ENCODE results near the gene SPEG. TPM values are rescaled to one million over a fixed set of nuclear protein-coding genes. Genes with fewer than 3 reads are reported as not detected.

SPEG gene
- total and polyA plus RNA-seq, 2 of the 8 experiments (the other 6 are each of a cell fraction or from before 2014, with no cell fraction given), result 19.9 to 32.0 TPM

DNA sequence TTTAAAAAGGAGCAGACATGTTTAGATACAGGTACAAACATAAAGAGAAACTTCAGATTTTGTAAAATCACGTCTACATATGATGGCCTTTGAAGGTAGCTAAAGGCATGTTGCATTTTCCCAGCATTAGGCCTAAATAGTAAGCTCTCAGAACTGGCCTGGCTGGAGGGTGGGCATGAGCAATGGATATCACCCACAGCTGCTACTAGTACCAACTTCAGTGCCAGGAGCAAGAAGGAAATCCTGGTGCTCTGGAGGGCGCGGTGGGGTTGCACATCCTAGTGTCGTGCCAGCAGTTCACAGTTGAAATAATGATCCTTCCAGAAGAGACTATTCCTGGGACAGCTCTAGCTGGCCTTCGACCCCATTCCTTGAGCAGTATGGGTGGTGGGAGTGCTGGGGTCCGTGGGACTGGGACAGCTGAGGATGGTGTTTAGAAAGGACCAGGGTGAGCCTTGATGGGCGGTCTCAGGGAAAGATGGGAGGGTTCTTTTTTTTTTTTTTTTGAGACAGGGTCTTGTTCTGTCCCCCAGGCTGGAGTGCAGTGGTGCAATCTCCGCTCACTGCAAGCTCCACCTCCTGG is 11.6 kb upstream of the SPEG start:
- H4K91ac ChIP-seq (replicated peaks; ENCODE audit: insufficient read length, low read length), result no peak overlapping the region
- H3K9ac ChIP-seq (replicated peaks in 1 of 4; ENCODE audit: extremely low read depth in 1 of 4, low read depth in 3 of 4, low read length in 3 of 4), result no peak overlapping the region
- H3K4ac ChIP-seq (replicated peaks; ENCODE audit: insufficient read length, low read depth, low read length), result no peak overlapping the region
- no peak overlapping the region for H3K23ac ChIP-seq (ENCODE audit: insufficient read length)
- no peak overlapping the region for H4K8ac ChIP-seq (ENCODE audit: extremely low read depth, insufficient read depth, low read length)
- 89% methylated on average over 7 of the region's 8 CpGs; no CpG with 5 or more reads in 1 of the 2 experiments for WGBS, 2 experiments (ENCODE audit: extremely low coverage in 1 of 2, insufficient coverage in 1 of 2, insufficient read length in 1 of 2, insufficient replicate concordance in 2 of 2, low coverage in 1 of 2, low lambda C conversion rate in 2 of 2, missing lambda C conversion rate in 1 of 2)
- no peak overlapping the region for H2BK15ac ChIP-seq (ENCODE audit: low read length)
- H3K27me3 ChIP-seq (replicated peaks in 1 of 4; ENCODE audit: control insufficient read depth in 3 of 4, extremely low read depth in 1 of 4, insufficient read depth in 3 of 4, low read length in 3 of 4), result peaks cover 14 to 35% (median 27%) of the 10 kb centered on the region in 4 experiments
- H3K4me3 ChIP-seq (ENCODE audit: extremely low read depth in 1 of 4, insufficient read depth in 2 of 4, low read depth in 3 of 4, low read length in 4 of 4), result no peak overlapping the region
- H2BK12ac ChIP-seq (ENCODE audit: low read depth, low read length), result no peak overlapping the region
- CTCF ChIA-PET (ENCODE audit: partially characterized antibody), result interaction anchor here (0.8 to 88.6 kb wide), 3 partner anchors 8 to 66 kb away, joined by 3 to 7248 read pairs (median 128); partner anchors contain the start of genes ASIC4, CHPF, GMPPA and SPEG
- TF ChIP-seq GTF2F1 (IDR thresholded peaks at IDR 0.05; ENCODE audit: borderline replicate concordance, low read depth, low read length) (no peak), GABPA (IDR thresholded peaks at IDR 0.05; ENCODE audit: borderline replicate concordance, insufficient read depth, low read length) (no peak), TAF1 (IDR thresholded peaks at IDR 0.05; ENCODE audit: low read depth, low read length) (no peak), SAP30 (IDR thresholded peaks at IDR 0.05; ENCODE audit: insufficient read depth, insufficient replicate concordance, low read length) (no peak), JUN (IDR thresholded peaks at IDR 0.05; ENCODE audit: low read depth, low read length) (no peak), PHF8 (conservative IDR thresholded peaks at IDR 0.05; ENCODE audit: low read depth, low read length) (no peak), SP4 (IDR thresholded peaks at IDR 0.05; ENCODE audit: low read length) (no peak), EGR1 (IDR thresholded peaks at IDR 0.05; ENCODE audit: borderline replicate concordance, low read depth, low read length) (no peak)
- H3K4me1 ChIP-seq (replicated peaks in 1 of 4; ENCODE audit: control insufficient read depth in 3 of 4, insufficient read depth in 4 of 4, low read length in 3 of 4), result peaks cover 0 to 10% (median 4%) of the 10 kb centered on the region in 4 experiments; a peak in 5 of 7 replicates
- H3K23me2 ChIP-seq (ENCODE audit: low read depth, low read length), result peaks cover 2% of the 10 kb centered on the region
- H3K4me2 ChIP-seq (ENCODE audit: insufficient read depth in 1 of 2, low read depth in 2 of 2, low read length in 2 of 2), result no peak overlapping the region
- H3K9me3 ChIP-seq (ENCODE audit: insufficient read depth in 2 of 2, low read depth in 1 of 2, low read length in 1 of 2), result no peaks in the 10 kb centered on the region
- no peaks in the 10 kb centered on the region for H3K79me2 ChIP-seq (ENCODE audit: control insufficient read depth in 1 of 2, insufficient read depth in 2 of 2, low read length in 2 of 2)
- H3K79me1 ChIP-seq (ENCODE audit: low read depth, low read length), result no peaks in the 10 kb centered on the region
- H4K5ac ChIP-seq (ENCODE audit: insufficient read length, low read depth, low read length), result no peak overlapping the region
- H3K56ac ChIP-seq (replicated peaks; ENCODE audit: insufficient read length, low read depth, low read length), result no peak overlapping the region
- H2AFZ ChIP-seq (ENCODE audit: low read length), result no peak overlapping the region
- POLR2A ChIA-PET (ENCODE audit: partially characterized antibody), result interaction anchor here (1.1 kb wide), 1 partner anchor 111 kb away, joined by 3 read pairs; no protein-coding TSS in a partner anchor
- H3K14ac ChIP-seq (ENCODE audit: insufficient read length), result no peak overlapping the region
- H2BK20ac ChIP-seq (ENCODE audit: low read length), result no peak overlapping the region
- no peaks in the 10 kb centered on the region for H3K36me3 ChIP-seq (ENCODE audit: control insufficient read depth in 2 of 4, insufficient read depth in 4 of 4, low read length in 3 of 4)
- no peak overlapping the region for H2AK5ac ChIP-seq (ENCODE audit: low read depth, low read length)
- no peak for DNase-seq (ENCODE audit: low read depth in 1 of 2, low spot score in 2 of 2)
- H4K20me1 ChIP-seq (replicated peaks in 1 of 2; ENCODE audit: control insufficient read depth in 1 of 2, insufficient read depth in 2 of 2, low read length in 2 of 2), result peaks cover 0 to 2% of the 10 kb centered on the region in 2 experiments
- H2BK120ac ChIP-seq (replicated peaks; ENCODE audit: low read depth, low read length), result no peak overlapping the region
- H3K18ac ChIP-seq (ENCODE audit: extremely low read depth, low read length), result no peak overlapping the region
- no peak overlapping the region for H3K27ac ChIP-seq (ENCODE audit: low read depth, low read length)
- FAIRE-seq, result no peak
- H2BK5ac ChIP-seq (ENCODE audit: low read depth, low read length), result no peak overlapping the region
